Loucy (cell line): ENCODE data around the gene TUBB3.

Experiments
- CTCF ChIP-seq: fragments of 200-600 bp; sonication (generic); conservative IDR thresholded peaks from 2 replicates; pipeline ENCODE4 v1.5.1; 2014; ENCODE audit warnings: mild to moderate bottlenecking, antibody characterized with exemption, low read length
- EZH2phosphoT487 ChIP-seq: fragments of 200-600 bp; IDR thresholded peaks from 2 replicates; pipeline ENCODE4 v1.6.1; 2018; ENCODE audit warnings: antibody characterized with exemption, mild to moderate bottlenecking, moderate library complexity, borderline replicate concordance

GRCh38 chr16:89924297-89924924 lies 1.3 kb downstream of the TUBB3 start:
- TF ChIP-seq EZH2phosphoT487 (no peak), CTCF (no peak)
